ENCODE measurements around the gene SBSN. TPM values are rescaled to one million over a fixed set of nuclear protein-coding genes. Genes with fewer than 3 reads are reported as not detected.

The SBSN gene
- total RNA-seq, 1 experiment from 2014 or later, result 0.15 TPM

GRCh38 chr19:35493971-35494370, 34.1 kb downstream of the SBSN start:
- Histone ChIP-seq H3K9me3 (ENCODE audit: control insufficient read depth, low read depth, low read length) (no peaks in the 10 kb centered on the region), H4K20me1 (ENCODE audit: control insufficient read depth, insufficient read depth, insufficient read length) (no peaks in the 10 kb centered on the region), H2BK120ac (ENCODE audit: low read depth, low read length, poor library complexity, severe bottlenecking) (no peak overlapping the region), H3K79me2 (ENCODE audit: insufficient read depth, low read length) (no peaks in the 10 kb centered on the region), H2BK15ac (ENCODE audit: low read depth, low read length) (no peak overlapping the region), H3K56ac (ENCODE audit: insufficient read length, low read depth, low read length) (no peak overlapping the region), H2AK5ac (ENCODE audit: insufficient read length, low read length) (no peak overlapping the region), H3K4me2 (ENCODE audit: insufficient read depth, insufficient read length, low read length) (no peak overlapping the region), H3K23ac (ENCODE audit: insufficient read length, low read depth, low read length) (no peak overlapping the region), H3K4ac (ENCODE audit: low read depth, low read length) (no peak overlapping the region), H3K18ac (ENCODE audit: insufficient read length, low read depth, low read length) (no peak overlapping the region), H3K4me1 (ENCODE audit: insufficient read depth, low read length) (no peaks in the 10 kb centered on the region), H2AFZ (ENCODE audit: low read length) (no peak overlapping the region), H2BK20ac (ENCODE audit: low read depth, low read length, poor library complexity, severe bottlenecking) (no peak overlapping the region), H3K14ac (ENCODE audit: insufficient read depth, low read length) (no peak overlapping the region; the same call in 1 of the 2 replicates), H3K23me2 (ENCODE audit: insufficient read length, low read depth, low read length, poor library complexity, severe bottlenecking) (no peaks in the 10 kb centered on the region), H4K91ac (ENCODE audit: insufficient read length, low read depth, low read length) (no peak overlapping the region), H3K9ac (ENCODE audit: extremely low read depth, insufficient read length, low read length) (no peak overlapping the region), H2BK5ac (ENCODE audit: insufficient read length, low read length) (no peak overlapping the region), H3T11ph (ENCODE audit: low read length) (no peak overlapping the region), H2BK12ac (ENCODE audit: insufficient read length, low read depth, low read length) (no peak overlapping the region), H3K27ac (ENCODE audit: insufficient read length, low read depth, low read length) (no peak overlapping the region), H4K8ac (replicated peaks; ENCODE audit: insufficient read length, low read depth, low read length) (no peak overlapping the region), H3K27me3 (ENCODE audit: insufficient read depth, low read length) (no peaks in the 10 kb centered on the region), H4K5ac (ENCODE audit: insufficient read length, low read depth, low read length) (no peak overlapping the region), H3K79me1 (ENCODE audit: insufficient read depth, low read depth, low read length, poor library complexity, severe bottlenecking) (no peaks in the 10 kb centered on the region)
- no peak overlapping the region for H3K4me3 Mint-ChIP-seq
- H3K27me3 Mint-ChIP-seq (ENCODE audit: low read depth), result peaks cover 40% of the 10 kb centered on the region
- no peak for DNase-seq
- no peak overlapping the region for H3K27ac Mint-ChIP-seq
- no CpG with 5 or more reads among the region's 9 CpGs for WGBS (ENCODE audit: extremely low coverage, insufficient read length, low lambda C conversion rate)
- peaks cover 12% of the 10 kb centered on the region in 2 experiments for H3K4me1 Mint-ChIP-seq
- peaks cover 8 to 27% (median 22%) of the 10 kb centered on the region in 3 experiments; a peak in 6 of 7 replicates for H3K36me3 Mint-ChIP-seq (ENCODE audit: insufficient read depth in 1 of 3, low read depth in 3 of 3)
- no peak for TF ChIP-seq CTCF (conservative IDR thresholded peaks at IDR 0.05)
- no peaks in the 10 kb centered on the region for H3K9me3 Mint-ChIP-seq
